GM13977 (cell line): ENCODE results near the gene KRT3.

ENCODE experiments used
- DNase-seq: peaks from one replicate; pipeline ENCODE4 v3.0.0; 2012; ENCODE audit warnings: low spot score
- CTCF ChIP-seq: IDR thresholded peaks from 2 replicates; pipeline ENCODE4 v1.5.1; 2012; ENCODE audit warnings: mild to moderate bottlenecking, control low read depth; ENCODE audit not compliant: insufficient read depth; ENCODE audit errors: extremely low read depth, missing control alignments
- in situ Hi-C: fragments of 300-500 bp; cut with MboI; formaldehyde crosslinking; loops from one replicate; pipeline ENCODE4 v1.12.0; 2022; ENCODE audit warnings: low sequenced_read_pairs, low pct_unique_long_range_greater_than_20kb, mixed read lengths, inconsistent platforms; ENCODE audit not compliant: unreplicated experiment

KRT3 gene

GRCh38 chr12:52813203-52813819 is 17.4 kb upstream of the KRT3 start:
- TF ChIP-seq CTCF = no peak
- DNase-seq = no peak
- in situ Hi-C loops = no loop called here

GRCh38 chr12:52812749-52813148 is 16.8 kb upstream of the KRT3 start:
- in situ Hi-C loops = no loop called here
- no peak for DNase-seq
- no peak for TF ChIP-seq CTCF

- no peak for TF ChIP-seq CTCF
- no peak for DNase-seq
- in situ Hi-C loops = no loop called here
Observed at GRCh38 chr12:52812073-52812400, 16.1 kb upstream of the KRT3 start.

DNA sequence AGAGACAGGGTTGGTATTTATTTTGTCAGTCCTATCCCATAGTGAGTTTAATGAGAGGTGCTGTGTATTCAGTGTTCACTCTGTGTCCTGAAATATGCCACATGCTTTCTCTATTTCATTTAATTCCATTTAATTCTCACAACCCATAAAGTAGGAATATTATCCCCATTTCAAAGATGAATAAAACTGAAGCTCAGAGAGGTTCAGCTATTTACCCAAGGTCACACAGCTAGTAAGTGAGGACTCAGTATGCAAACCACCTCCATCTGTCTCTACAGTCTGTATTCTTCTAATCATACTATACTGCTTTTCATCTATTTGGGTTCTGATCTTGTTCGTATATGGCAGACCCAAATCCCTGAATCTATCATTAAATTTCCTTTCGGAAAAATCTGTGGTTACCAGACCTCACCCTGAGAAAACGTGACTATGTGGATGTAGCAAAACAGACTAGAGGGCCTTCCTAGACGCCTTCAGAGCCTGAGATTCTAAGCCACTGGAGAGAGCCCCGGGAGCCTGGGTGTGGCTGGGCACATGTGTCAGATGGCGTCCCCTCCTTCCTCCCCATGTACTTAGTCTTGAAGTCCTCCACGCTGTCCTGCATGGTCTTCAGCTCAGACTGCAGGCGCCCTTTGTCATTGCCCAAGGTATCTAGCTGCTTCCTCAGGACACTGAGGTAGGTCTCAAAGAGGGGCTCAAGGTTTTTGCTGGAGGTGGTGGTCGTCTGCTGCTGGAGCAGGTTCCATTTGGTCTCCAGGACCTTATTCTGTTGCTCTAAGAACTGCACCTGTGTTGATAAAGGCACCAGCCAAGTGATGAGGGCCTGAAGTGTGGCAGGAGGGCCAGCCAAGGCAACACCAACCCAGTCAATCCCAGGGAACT is 15.5 kb upstream of the KRT3 start:
- no peak for TF ChIP-seq CTCF
- no peak for DNase-seq
- in situ Hi-C loops = no loop called here

DNA sequence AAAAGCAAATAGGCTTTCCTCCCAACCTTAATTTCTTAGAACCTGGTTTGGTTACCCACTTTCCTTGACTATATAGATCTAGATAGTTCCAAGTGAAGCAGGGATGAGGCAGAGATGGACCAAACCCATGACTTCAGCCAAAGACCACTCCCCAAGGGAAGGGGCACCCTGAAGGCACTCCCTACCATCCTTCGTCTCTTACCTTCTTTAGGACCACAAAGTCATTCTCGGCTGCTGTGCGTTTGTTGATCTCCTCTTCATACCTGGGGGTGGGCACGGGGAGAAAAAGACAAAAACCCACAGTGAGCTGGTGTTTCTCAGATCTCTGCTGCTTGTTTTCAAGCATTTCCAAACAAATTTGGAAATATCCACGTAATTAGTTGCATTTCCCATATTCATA is 14.6 kb upstream of the KRT3 start:
- TF ChIP-seq CTCF = no peak
- DNase-seq = no peak
- in situ Hi-C loops = no loop called here

DNA sequence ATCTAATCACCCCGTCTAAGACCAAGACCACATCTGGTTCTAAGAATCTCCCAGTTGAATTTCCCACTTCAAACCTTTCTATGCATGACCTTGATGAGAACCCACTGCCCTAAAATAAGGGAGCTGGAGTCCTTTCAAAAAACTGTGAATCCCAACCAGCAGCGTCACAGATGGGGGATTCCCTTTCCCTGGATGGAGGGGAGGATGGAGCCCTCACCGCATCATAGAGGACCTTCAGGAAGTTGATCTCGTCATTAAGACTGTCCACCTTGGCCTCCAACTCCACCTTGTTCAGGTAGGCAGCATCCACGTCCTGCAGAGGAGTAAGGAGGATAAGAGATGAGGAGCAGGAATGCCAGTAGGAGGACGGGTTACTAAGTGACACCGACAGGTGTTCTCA is 13.2 kb upstream of the KRT3 start:
- in situ Hi-C loops = no loop called here
- no peak for TF ChIP-seq CTCF
- DNase-seq = no peak
